Ishikawa (cell line): Measurements from ENCODE around the gene INPP4A.

Experiments
- CEBPB ChIP-seq: IDR thresholded peaks from 2 replicates; pipeline ENCODE4 v1.6.1; 2012
- EP300 ChIP-seq: IDR thresholded peaks from 2 replicates; pipeline ENCODE4 v1.6.1; 2012; ENCODE audit warnings: borderline replicate concordance
- FOXM1 ChIP-seq: IDR thresholded peaks from 2 replicates; pipeline ENCODE4 v1.6.1; 2012; ENCODE audit warnings: low read depth, borderline replicate concordance
- MAX ChIP-seq: IDR thresholded peaks from 2 replicates; pipeline ENCODE4 v1.6.1; 2012
- TAF1 ChIP-seq: IDR thresholded peaks from 2 replicates; pipeline ENCODE4 v1.6.1; 2012; ENCODE audit warnings: low read depth, mild to moderate bottlenecking
- TEAD4 ChIP-seq: IDR thresholded peaks from 2 replicates; pipeline ENCODE4 v1.6.1; 2012
- YY1 ChIP-seq: IDR thresholded peaks from 2 replicates; pipeline ENCODE4 v1.6.1; 2012; ENCODE audit warnings: low read depth
- ZBTB7A ChIP-seq: IDR thresholded peaks from 2 replicates; pipeline ENCODE4 v1.6.1; 2012; ENCODE audit warnings: low read depth
- TF ChIP-seq, protein P1 (sequence below): IDR thresholded peaks from 2 replicates; pipeline ENCODE4 v1.6.1; 2012; ENCODE audit warnings: low read depth, mild to moderate bottlenecking

DNA sequence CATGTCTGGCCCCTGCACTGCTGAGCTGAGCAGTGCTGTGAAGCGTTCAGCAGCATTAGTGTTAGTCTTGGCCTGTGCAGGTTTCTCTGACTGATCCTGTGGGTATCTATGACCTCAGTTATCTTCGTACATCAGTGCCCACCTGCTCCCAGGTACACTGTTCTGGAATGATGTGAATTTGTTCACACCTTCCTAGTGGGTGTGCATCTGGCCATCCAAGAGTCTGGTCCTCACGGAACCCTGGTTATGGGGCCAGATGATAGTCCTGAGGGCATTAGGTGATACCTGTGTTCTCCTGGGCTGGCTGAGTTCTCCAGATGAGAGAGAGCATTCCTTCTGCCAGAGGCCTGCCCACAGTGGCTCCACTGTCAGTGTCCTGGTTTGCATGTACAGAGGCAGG, 57.2 kb downstream of the INPP4A start:
- TF ChIP-seq CEBPB, result no peak
- TF ChIP-seq YY1, result no peak
- no peak for TF ChIP-seq TAF1
- no peak for TF ChIP-seq MAX
- TF ChIP-seq ZBTB7A, result no peak
- TF ChIP-seq, protein P1, sequence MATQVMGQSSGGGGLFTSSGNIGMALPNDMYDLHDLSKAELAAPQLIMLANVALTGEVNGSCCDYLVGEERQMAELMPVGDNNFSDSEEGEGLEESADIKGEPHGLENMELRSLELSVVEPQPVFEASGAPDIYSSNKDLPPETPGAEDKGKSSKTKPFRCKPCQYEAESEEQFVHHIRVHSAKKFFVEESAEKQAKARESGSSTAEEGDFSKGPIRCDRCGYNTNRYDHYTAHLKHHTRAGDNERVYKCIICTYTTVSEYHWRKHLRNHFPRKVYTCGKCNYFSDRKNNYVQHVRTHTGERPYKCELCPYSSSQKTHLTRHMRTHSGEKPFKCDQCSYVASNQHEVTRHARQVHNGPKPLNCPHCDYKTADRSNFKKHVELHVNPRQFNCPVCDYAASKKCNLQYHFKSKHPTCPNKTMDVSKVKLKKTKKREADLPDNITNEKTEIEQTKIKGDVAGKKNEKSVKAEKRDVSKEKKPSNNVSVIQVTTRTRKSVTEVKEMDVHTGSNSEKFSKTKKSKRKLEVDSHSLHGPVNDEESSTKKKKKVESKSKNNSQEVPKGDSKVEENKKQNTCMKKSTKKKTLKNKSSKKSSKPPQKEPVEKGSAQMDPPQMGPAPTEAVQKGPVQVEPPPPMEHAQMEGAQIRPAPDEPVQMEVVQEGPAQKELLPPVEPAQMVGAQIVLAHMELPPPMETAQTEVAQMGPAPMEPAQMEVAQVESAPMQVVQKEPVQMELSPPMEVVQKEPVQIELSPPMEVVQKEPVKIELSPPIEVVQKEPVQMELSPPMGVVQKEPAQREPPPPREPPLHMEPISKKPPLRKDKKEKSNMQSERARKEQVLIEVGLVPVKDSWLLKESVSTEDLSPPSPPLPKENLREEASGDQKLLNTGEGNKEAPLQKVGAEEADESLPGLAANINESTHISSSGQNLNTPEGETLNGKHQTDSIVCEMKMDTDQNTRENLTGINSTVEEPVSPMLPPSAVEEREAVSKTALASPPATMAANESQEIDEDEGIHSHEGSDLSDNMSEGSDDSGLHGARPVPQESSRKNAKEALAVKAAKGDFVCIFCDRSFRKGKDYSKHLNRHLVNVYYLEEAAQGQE, result no peak
- no peak for TF ChIP-seq EP300
- no peak for TF ChIP-seq TEAD4
- TF ChIP-seq FOXM1, result no peak
